HepG2 (cell line): ENCODE data around the gene LITAFD. TPM values are rescaled to one million over a fixed set of nuclear protein-coding genes. Genes with fewer than 3 reads are reported as not detected.

Experiments used
- ATAC-seq: fragments of 200-7000 bp; cut with Tn5 transposase; 3 replicates; pipeline ENCODE4 v1.9.1; 2020; ENCODE audit warnings: mild to moderate bottlenecking, moderate library complexity
- BruUV-seq: library from RNA; stranded (reverse); fragments of 400-500 nt; replicated peaks from 2 replicates; lab custom pipeline; 2021; lab: Mats Ljungman, UMichigan
- CTCF ChIA-PET: fragments of 300-600 bp; formaldehyde crosslinking; extraction: SDS; loops from one replicate; lab custom pipeline; 2021; ENCODE audit warnings: low total read pairs, inconsistent platforms, low intra/inter-chr PET ratio; lab: Yijun Ruan, JAX
- POLR2A ChIA-PET: fragments of 350-600 bp; sonication (Branson Sonifier 250); formaldehyde crosslinking; loops from one replicate; lab custom pipeline; 2020; ENCODE audit warnings: antibody characterized with exemption, inconsistent platforms; lab: Yijun Ruan, JAX
- DNase-seq: peaks from one replicate; pipeline ENCODE4 v3.0.0-alpha.2; 2015; ENCODE audit warnings: low spot score
- FAIRE-seq: peaks from 3 replicates; lab custom pipeline; 2011; peaks lifted over from hg19 to GRCh38; lab: Jason Lieb, UNC
- H2AFZ ChIP-seq: one replicate; pipeline ENCODE4 v1.6.1; 2011; ENCODE audit warnings: low read length, inconsistent platforms
- H3K27ac ChIP-seq: fragments of 300-600 bp; 3 replicates; pipeline ENCODE4 v1.8.0; 2011; ENCODE audit warnings: mixed run types, mild to moderate bottlenecking, mixed read lengths, low read length, inconsistent platforms; ENCODE audit not compliant: insufficient read depth; ENCODE audit errors: extremely low read length
- H3K27me3 ChIP-seq, 2 experiments: fragments of 200-600 bp in 1 of 2; 2 replicates in 1 of 2; 3 replicates in 1 of 2; pipeline versions ENCODE4 v1.6.0 to v1.8.0; 2011; ENCODE audit warnings: low read length in 2 of 2, mild to moderate bottlenecking in 2 of 2, moderate library complexity in 2 of 2, inconsistent platforms in 1 of 2; ENCODE audit not compliant: insufficient read depth in 2 of 2, control insufficient read depth in 1 of 2
- H3K36me3 ChIP-seq, 2 experiments: fragments of 200-600 bp in 1 of 2; replicated peaks in 1 of 2; 2 replicates in 1 of 2; 3 replicates in 1 of 2; pipeline versions ENCODE4 v1.5.1 to v1.8.0; 2011; ENCODE audit warnings: low read length in 2 of 2, inconsistent platforms in 1 of 2; ENCODE audit not compliant: insufficient read depth in 2 of 2, control insufficient read depth in 1 of 2
- H3K4me1 ChIP-seq: 2 replicates; pipeline ENCODE4 v1.5.1; 2012; ENCODE audit warnings: low read length, inconsistent platforms; ENCODE audit not compliant: insufficient read depth
- H3K4me2 ChIP-seq: 2 replicates; pipeline ENCODE4 v1.6.0; 2011; ENCODE audit warnings: low read depth, low read length, inconsistent platforms
- H3K4me3 ChIP-seq, 3 experiments: fragments of 200-600 bp in 1 of 3; sonication (generic), shearing (Covaris generic) in 1 of 3; replicated peaks in 1 of 3; 2 replicates each; pipeline ENCODE4 v1.5.1; 2011 to 2016; ENCODE audit warnings: low read length in 3 of 3, inconsistent platforms in 2 of 3, low read depth in 2 of 3, mild to moderate bottlenecking in 2 of 3, control low read depth in 1 of 3, mixed read lengths in 1 of 3; ENCODE audit not compliant: insufficient read depth in 1 of 3
- H3K79me2 ChIP-seq: one replicate; pipeline ENCODE4 v1.6.1; 2011; ENCODE audit warnings: low read length, inconsistent platforms; ENCODE audit not compliant: insufficient read depth
- H3K9ac ChIP-seq: 2 replicates; pipeline ENCODE4 v1.6.0; 2011; ENCODE audit warnings: mild to moderate bottlenecking, low read depth, low read length, inconsistent platforms; ENCODE audit not compliant: insufficient read depth
- H3K9me3 ChIP-seq: 2 replicates; pipeline ENCODE4 v1.5.1; 2012; ENCODE audit warnings: mild to moderate bottlenecking, low read length
- H4K20me1 ChIP-seq: 2 replicates; pipeline ENCODE4 v1.6.0; 2011; ENCODE audit warnings: inconsistent platforms, mild to moderate bottlenecking, low read length, moderate library complexity; ENCODE audit not compliant: insufficient read depth
- BCLAF1 ChIP-seq: fragments of 450-650 bp; IDR thresholded peaks from 2 replicates; pipeline ENCODE4 v1.6.1; 2017; ENCODE audit warnings: mild to moderate bottlenecking
- CBX5 ChIP-seq: sonication (generic); formaldehyde crosslinking; IDR thresholded peaks from 2 replicates; pipeline ENCODE4 v1.4.0; 2020; ENCODE audit warnings: missing genetic modification reagents, borderline replicate concordance
- CENPX ChIP-seq: sonication (generic); formaldehyde crosslinking; IDR thresholded peaks from 2 replicates; pipeline ENCODE4 v1.9.0; 2021; ENCODE audit warnings: mild to moderate bottlenecking, missing genetic modification reagents, moderate library complexity
- CREB3 ChIP-seq: sonication (generic); formaldehyde crosslinking; IDR thresholded peaks from 2 replicates; pipeline ENCODE4 v1.5.0; 2020; ENCODE audit warnings: missing genetic modification reagents
- ETV5 ChIP-seq: IDR thresholded peaks from 2 replicates; pipeline ENCODE4 v1.6.1; 2018; ENCODE audit warnings: missing biosample characterization, missing genetic modification reagents, inconsistent platforms, borderline replicate concordance
- JUN ChIP-seq: sonication (generic); formaldehyde crosslinking; IDR thresholded peaks from 2 replicates; pipeline ENCODE4 v1.4.0; 2020; ENCODE audit warnings: mild to moderate bottlenecking, missing genetic modification reagents
- KLF15 ChIP-seq: sonication (generic); formaldehyde crosslinking; IDR thresholded peaks from 2 replicates; pipeline ENCODE4 v1.8.1; 2023; ENCODE audit warnings: borderline replicate concordance, mild to moderate bottlenecking, inconsistent platforms, missing genetic modification reagents, mixed read lengths
- MXD4 ChIP-seq: IDR thresholded peaks from 2 replicates; pipeline ENCODE4 v1.6.1; 2016; ENCODE audit warnings: mild to moderate bottlenecking, missing biosample characterization, missing genetic modification reagents
- MYC ChIP-seq: sonication (generic); formaldehyde crosslinking; IDR thresholded peaks from 2 replicates; pipeline ENCODE4 v1.9.0; 2021; ENCODE audit warnings: missing genetic modification reagents, borderline replicate concordance
- PLSCR1 ChIP-seq: sonication (generic); formaldehyde crosslinking; IDR thresholded peaks from 2 replicates; pipeline ENCODE4 v1.5.0; 2020; ENCODE audit warnings: missing genetic modification reagents, mild to moderate bottlenecking, borderline replicate concordance
- POLR2A ChIP-seq, 2 experiments: IDR thresholded peaks; 2 replicates each; pipeline ENCODE4 v1.6.1; 2011; ENCODE audit warnings: low read depth in 2 of 2, low read length in 2 of 2, mild to moderate bottlenecking in 1 of 2, moderate library complexity in 1 of 2; ENCODE audit not compliant: insufficient read depth in 1 of 2
- TFDP2 ChIP-seq: sonication (generic); formaldehyde crosslinking; IDR thresholded peaks from 2 replicates; pipeline ENCODE4 v1.4.0; 2020; ENCODE audit warnings: missing genetic modification reagents
- TOE1 ChIP-seq: sonication (generic); formaldehyde crosslinking; IDR thresholded peaks from 2 replicates; pipeline ENCODE4 v1.4.0; 2020; ENCODE audit warnings: mild to moderate bottlenecking, missing genetic modification reagents
- ZBTB7B ChIP-seq: sonication (generic); formaldehyde crosslinking; IDR thresholded peaks from 2 replicates; pipeline ENCODE4 v1.4.0; 2020; ENCODE audit warnings: missing genetic modification reagents
- ZNF24 ChIP-seq: fragments of 450-650 bp; IDR thresholded peaks from 2 replicates; pipeline ENCODE4 v1.6.1; 2017; ENCODE audit warnings: antibody characterized with exemption, mild to moderate bottlenecking
- ZNF430 ChIP-seq: sonication (generic); formaldehyde crosslinking; IDR thresholded peaks from 2 replicates; pipeline ENCODE4 v1.9.0; 2021; ENCODE audit warnings: mild to moderate bottlenecking, missing genetic modification reagents
- ZNF552 ChIP-seq: sonication (generic); formaldehyde crosslinking; IDR thresholded peaks from 2 replicates; pipeline ENCODE4 v1.9.0; 2022; ENCODE audit warnings: missing genetic modification reagents, mild to moderate bottlenecking, borderline replicate concordance
- WGBS: methylation state at CpG from one replicate; pipeline ENCODE4 v1.1.6; 2017; ENCODE audit warnings: low lambda C conversion rate; 5-methylcytosine and 5-hydroxymethylcytosine counted together
- in situ Hi-C: cut with HindIII; loops from 2 replicates; pipeline ENCODE4 v1.10.0; 2017; ENCODE audit warnings: low pct_unique_long_range_greater_than_20kb; ENCODE audit not compliant: extremely low pct_ligation_motif_present
- intact Hi-C: fragments of 100-400 bp; cut with micrococcal nuclease; formaldehyde crosslinking; loops from one replicate; pipeline ENCODE4 v1.10.0; 2022; ENCODE audit not compliant: unreplicated experiment
- polyA plus RNA-seq, 8 experiments: library from polyadenylated mRNA; depleted of rRNA in 3 of 8; stranded (reverse) in 7 of 8; unstranded in 1 of 8; fragments of >200 nt; fragmentation: Illumina TruSeq in 4 of 8; extraction: Trizol in 4 of 8; gene quantifications; 2 replicates each; pipeline versions ENCODE4 v1.2.1 to v1.2.3, GENCODE V29; 2011 to 2016; ENCODE audit warnings: low read depth in 4 of 8, missing spikeins in 1 of 8, mixed read lengths in 1 of 8; ENCODE audit not compliant: insufficient read depth in 1 of 8
- total RNA-seq, 5 experiments: library from RNA; depleted of rRNA; stranded (reverse); fragments of >200 nt; fragmentation: Illumina TruSeq; extraction: Trizol; gene quantifications; 2 replicates each; pipeline ENCODE4 v1.2.3, GENCODE V29; 2016; ENCODE audit warnings: low read depth in 1 of 5
- TF ChIP-seq, protein P1 (sequence below): sonication (generic); formaldehyde crosslinking; IDR thresholded peaks from 2 replicates; pipeline ENCODE4 v1.4.0; 2020; ENCODE audit warnings: missing genetic modification reagents

The LITAFD gene
- total and polyA plus RNA-seq, 2 of the 13 experiments (the other 11 are each of a cell fraction or from before 2014, with no cell fraction given): not detected

DNA sequence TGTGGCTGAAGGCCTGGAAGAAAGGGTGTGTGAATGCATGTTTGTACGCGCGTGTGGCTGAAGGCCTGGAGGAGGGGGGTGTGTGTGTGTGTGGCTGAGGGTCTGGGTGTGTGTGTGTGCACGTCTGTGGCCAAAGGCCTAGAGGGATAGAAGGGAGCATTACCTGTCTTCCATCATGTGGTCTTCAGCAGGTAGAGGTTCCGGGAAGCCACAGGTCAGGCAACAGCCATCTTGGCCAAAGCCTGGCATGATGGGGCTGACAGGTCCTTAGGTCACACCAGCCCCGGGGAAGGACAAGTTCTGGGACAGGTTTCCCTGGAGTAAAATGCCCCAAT lies 5.2 kb downstream of the LITAFD start:
- H3K4me1 ChIP-seq: peaks cover 44% of the 10 kb centered on the region
- 96% methylated on average over 5 of the region's 6 CpGs for WGBS
- H3K4me3 ChIP-seq: no peak overlapping the region
- no peak overlapping the region for H3K9ac ChIP-seq
- H4K20me1 ChIP-seq: no peaks in the 10 kb centered on the region
- no TSS peak for BruUV-seq
- no peak for DNase-seq
- no peak for FAIRE-seq
- CTCF ChIA-PET: no interaction called here
- H3K79me2 ChIP-seq: no peaks in the 10 kb centered on the region
- intact Hi-C loops: no loop called here
- no peak overlapping the region for H3K4me2 ChIP-seq
- ATAC-seq: no peak
- H3K9me3 ChIP-seq: no peaks in the 10 kb centered on the region
- POLR2A ChIA-PET: interaction anchor here (14.5 kb wide), 1 partner anchor 20 kb away, joined by 235 read pairs; the partner anchor contains the start of gene CARHSP1
- H2AFZ ChIP-seq: no peak overlapping the region
- no peak overlapping the region for H3K27ac ChIP-seq
- in situ Hi-C loops: loop anchor here (25.0 kb wide), 1 partner anchor 225 kb away; the partner anchor contains the start of gene ABAT
- H3K27me3 ChIP-seq: no peaks in the 10 kb centered on the region
- H3K36me3 ChIP-seq: peaks cover 19 to 21% of the 10 kb centered on the region in 2 experiments
- TF ChIP-seq CREB3 (CRISPR knock-in tag): no peak
- TF ChIP-seq PLSCR1 (CRISPR knock-in tag): no peak
- no peak for TF ChIP-seq BCLAF1
- TF ChIP-seq ZNF430 (CRISPR knock-in tag): no peak
- TF ChIP-seq ETV5 (CRISPR knock-in tag): no peak
- TF ChIP-seq ZBTB7B (CRISPR knock-in tag): no peak
- no peak for TF ChIP-seq ZNF24
- no peak for TF ChIP-seq KLF15 (CRISPR knock-in tag)
- TF ChIP-seq, protein P1, sequence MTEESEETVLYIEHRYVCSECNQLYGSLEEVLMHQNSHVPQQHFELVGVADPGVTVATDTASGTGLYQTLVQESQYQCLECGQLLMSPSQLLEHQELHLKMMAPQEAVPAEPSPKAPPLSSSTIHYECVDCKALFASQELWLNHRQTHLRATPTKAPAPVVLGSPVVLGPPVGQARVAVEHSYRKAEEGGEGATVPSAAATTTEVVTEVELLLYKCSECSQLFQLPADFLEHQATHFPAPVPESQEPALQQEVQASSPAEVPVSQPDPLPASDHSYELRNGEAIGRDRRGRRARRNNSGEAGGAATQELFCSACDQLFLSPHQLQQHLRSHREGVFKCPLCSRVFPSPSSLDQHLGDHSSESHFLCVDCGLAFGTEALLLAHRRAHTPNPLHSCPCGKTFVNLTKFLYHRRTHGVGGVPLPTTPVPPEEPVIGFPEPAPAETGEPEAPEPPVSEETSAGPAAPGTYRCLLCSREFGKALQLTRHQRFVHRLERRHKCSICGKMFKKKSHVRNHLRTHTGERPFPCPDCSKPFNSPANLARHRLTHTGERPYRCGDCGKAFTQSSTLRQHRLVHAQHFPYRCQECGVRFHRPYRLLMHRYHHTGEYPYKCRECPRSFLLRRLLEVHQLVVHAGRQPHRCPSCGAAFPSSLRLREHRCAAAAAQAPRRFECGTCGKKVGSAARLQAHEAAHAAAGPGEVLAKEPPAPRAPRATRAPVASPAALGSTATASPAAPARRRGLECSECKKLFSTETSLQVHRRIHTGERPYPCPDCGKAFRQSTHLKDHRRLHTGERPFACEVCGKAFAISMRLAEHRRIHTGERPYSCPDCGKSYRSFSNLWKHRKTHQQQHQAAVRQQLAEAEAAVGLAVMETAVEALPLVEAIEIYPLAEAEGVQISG (CRISPR knock-in tag): no peak
- TF ChIP-seq CENPX (CRISPR knock-in tag): no peak
- TF ChIP-seq TFDP2: no peak
- TF ChIP-seq CBX5 (CRISPR knock-in tag): no peak
- peak in 1 of 2 experiments; percentile 7; a peak in 1 of 4 replicates for TF ChIP-seq POLR2A (IDR thresholded peaks at IDR 0.05; ENCODE audit: insufficient read depth in 1 of 2, low read depth in 2 of 2, low read length in 2 of 2)
- TF ChIP-seq ZNF552 (CRISPR knock-in tag): no peak
- no peak for TF ChIP-seq MYC
- TF ChIP-seq JUN: no peak
- TF ChIP-seq MXD4 (CRISPR knock-in tag): no peak
- no peak for TF ChIP-seq TOE1 (CRISPR knock-in tag)
